ENCODE measurements around the gene MAGEA2.

- no peak for TF ChIP-seq CTCF (IDR thresholded peaks at IDR 0.05)
- TF ChIP-seq POLR2A (IDR thresholded peaks at IDR 0.05; ENCODE audit: low read depth): no peak
- no peak for TF ChIP-seq EP300 (IDR thresholded peaks at IDR 0.05)
- TF ChIP-seq POLR2AphosphoS5 (IDR thresholded peaks at IDR 0.05): no peak
Observed at GRCh38 chrX:152798945-152799344, 45.3 kb upstream of the MAGEA2 start.

Data from esophagus muscularis mucosa (tissue), 4 donors.